Measurements from ENCODE around the gene RPL10. TPM values are rescaled to one million over a fixed set of nuclear protein-coding genes. Genes with fewer than 3 reads are reported as not detected.

The RPL10 gene
- total RNA-seq, 2 donors from 2014 or later = 2,142 to 2,551 TPM

DNA sequence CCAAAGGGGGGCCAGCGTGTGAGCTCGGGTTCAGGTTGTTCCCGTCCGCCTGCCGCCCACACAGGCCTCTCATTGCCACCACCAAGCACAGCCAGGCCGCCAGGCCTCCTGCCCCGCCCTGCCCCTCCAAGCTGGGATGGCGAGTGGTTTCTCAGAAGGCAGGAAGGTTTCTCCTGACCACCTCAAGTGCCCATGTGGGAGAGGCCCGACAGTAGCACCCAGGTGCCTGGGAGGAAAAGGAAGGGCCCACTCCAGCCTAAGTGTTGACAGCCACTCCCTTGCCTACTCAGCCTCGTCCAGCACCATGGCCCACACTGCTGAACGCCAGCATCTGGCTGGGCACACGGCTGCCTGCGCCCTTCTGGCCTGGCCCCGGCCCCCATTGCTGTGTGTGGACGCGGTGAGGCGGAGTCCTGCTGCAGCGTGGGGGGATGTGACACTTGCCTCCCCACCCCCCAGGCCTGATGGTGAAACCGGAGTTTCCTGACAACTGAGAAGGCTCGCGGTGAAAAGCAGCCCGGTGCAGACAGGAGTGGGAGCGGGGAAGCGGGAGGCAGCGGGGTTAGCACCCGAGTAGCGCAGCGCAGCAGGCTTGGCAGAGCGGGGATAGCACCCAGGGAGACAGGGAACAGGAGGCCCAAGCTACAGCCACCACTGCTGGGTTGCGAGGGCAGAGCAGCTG, 42.9 kb upstream of the RPL10 start:
- Mint-ChIP-seq H3K36me3 (ENCODE audit: low read depth) (peaks cover 39% of the 10 kb centered on the region), H3K4me1 (no peaks in the 10 kb centered on the region), H3K27me3 (ENCODE audit: insufficient read depth) (no peaks in the 10 kb centered on the region), H3K9me3 (peaks cover 44% of the 10 kb centered on the region), H3K4me3 (no peak overlapping the region), H3K27ac (no peak overlapping the region)
- H3K36me3 ChIP-seq (ENCODE audit: control insufficient read depth, insufficient read depth, low read length) = peaks cover 64% of the 10 kb centered on the region
- H3K9ac ChIP-seq (ENCODE audit: extremely low read depth, low read length, poor library complexity, severe bottlenecking) = no peak overlapping the region
- no peak overlapping the region for H3K27ac ChIP-seq (ENCODE audit: low read depth, low read length)
- H3K27me3 ChIP-seq (ENCODE audit: control insufficient read depth, insufficient read depth, low read length, poor library complexity, severe bottlenecking) = no peaks in the 10 kb centered on the region
- no peak overlapping the region for H3K4me3 ChIP-seq (ENCODE audit: low read length)
- no peak for TF ChIP-seq CTCF (conservative IDR thresholded peaks at IDR 0.05)
- DNase-seq = no peak
- no peaks in the 10 kb centered on the region for H3K9me3 ChIP-seq (ENCODE audit: control insufficient read depth, low read length)
- no peaks in the 10 kb centered on the region for H3K4me1 ChIP-seq (ENCODE audit: control insufficient read depth, insufficient read depth, low read length)
- WGBS, 2 experiments (ENCODE audit: insufficient coverage in 1 of 2, insufficient read length in 1 of 2) = 96% methylated on average over 4 to 29 of the region's 30 CpGs

- Mint-ChIP-seq H3K4me3 (no peak overlapping the region), H3K27me3 (ENCODE audit: insufficient read depth) (no peaks in the 10 kb centered on the region), H3K9me3 (peaks cover 43% of the 10 kb centered on the region), H3K36me3 (ENCODE audit: low read depth) (peaks cover 42% of the 10 kb centered on the region), H3K27ac (no peak overlapping the region), H3K4me1 (no peaks in the 10 kb centered on the region)
- Histone ChIP-seq H3K27me3 (ENCODE audit: control insufficient read depth, insufficient read depth, low read length, poor library complexity, severe bottlenecking) (no peaks in the 10 kb centered on the region), H3K9me3 (ENCODE audit: control insufficient read depth, low read length) (no peaks in the 10 kb centered on the region), H3K27ac (ENCODE audit: low read depth, low read length) (no peak overlapping the region), H3K4me1 (ENCODE audit: control insufficient read depth, insufficient read depth, low read length) (no peaks in the 10 kb centered on the region), H3K36me3 (ENCODE audit: control insufficient read depth, insufficient read depth, low read length) (peaks cover 59% of the 10 kb centered on the region), H3K9ac (ENCODE audit: extremely low read depth, low read length, poor library complexity, severe bottlenecking) (no peak overlapping the region), H3K4me3 (ENCODE audit: low read length) (no peak overlapping the region)
- 90 to 93% methylated on average over 9 to 12 of the region's 12 CpGs for WGBS, 2 experiments (ENCODE audit: insufficient coverage in 1 of 2, insufficient read length in 1 of 2)
- no peak for TF ChIP-seq CTCF (conservative IDR thresholded peaks at IDR 0.05)
- no peak for DNase-seq
Observed at GRCh38 chrX:154355776-154356140, 42.4 kb upstream of the RPL10 start.

DNA sequence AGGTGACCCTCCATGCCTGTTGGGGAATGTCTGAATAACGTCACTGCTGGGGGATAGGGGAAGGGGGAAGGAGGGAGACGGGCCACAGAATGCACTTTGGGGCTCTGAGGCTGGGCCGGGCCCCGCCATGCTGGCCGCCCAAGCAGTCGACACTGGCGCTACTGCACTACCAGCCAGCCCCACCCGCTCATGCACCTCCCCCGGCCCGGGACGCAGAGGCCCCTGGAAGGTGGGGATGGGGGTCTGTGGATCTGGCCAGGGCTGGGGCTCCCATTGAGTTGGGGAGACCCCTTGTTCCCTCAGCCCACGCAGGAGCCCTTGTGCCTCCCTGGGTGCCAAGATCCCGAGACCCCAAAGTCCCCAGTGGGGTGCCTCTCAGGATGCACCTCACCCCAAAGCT, 41.6 kb upstream of the RPL10 start:
- Mint-ChIP-seq H3K27ac (no peak overlapping the region), H3K9me3 (peaks cover 50% of the 10 kb centered on the region), H3K27me3 (ENCODE audit: insufficient read depth) (no peaks in the 10 kb centered on the region), H3K36me3 (ENCODE audit: low read depth) (peaks cover 47% of the 10 kb centered on the region), H3K4me1 (no peaks in the 10 kb centered on the region), H3K4me3 (no peak overlapping the region)
- Histone ChIP-seq H3K4me3 (ENCODE audit: low read length) (no peak overlapping the region), H3K27me3 (ENCODE audit: control insufficient read depth, insufficient read depth, low read length, poor library complexity, severe bottlenecking) (no peaks in the 10 kb centered on the region), H3K4me1 (ENCODE audit: control insufficient read depth, insufficient read depth, low read length) (no peaks in the 10 kb centered on the region), H3K9me3 (ENCODE audit: control insufficient read depth, low read length) (no peaks in the 10 kb centered on the region), H3K9ac (ENCODE audit: extremely low read depth, low read length, poor library complexity, severe bottlenecking) (no peak overlapping the region), H3K36me3 (ENCODE audit: control insufficient read depth, insufficient read depth, low read length) (peaks cover 58% of the 10 kb centered on the region), H3K27ac (ENCODE audit: low read depth, low read length) (no peak overlapping the region)
- no peak for TF ChIP-seq CTCF (conservative IDR thresholded peaks at IDR 0.05)
- 94% methylated on average over 13 of the region's 13 CpGs; no CpG with 5 or more reads in 1 of the 2 experiments for WGBS, 2 experiments (ENCODE audit: insufficient coverage in 1 of 2, insufficient read length in 1 of 2)
- no peak for DNase-seq
